Stimulated activated CD8-positive, alpha-beta memory T cell treated with anti-CD3 and anti-CD28 coated beads, Interleukin-12 subunit alpha, Interleukin-12 subunit beta, amount 100 ng/mL, for 24 hours (primary cell): ENCODE measurements around the gene STK24.
"Not testable (repeated sequence)": the region's sequence is repeated elsewhere in the genome, so short reads cannot be mapped to it uniquely, and the experiment has no call there.

Experiments used
- DNase-seq: peaks from one replicate; pipeline ENCODE4 v3.0.0-alpha.2; 2020; ENCODE audit errors: extremely low read depth

Gene STK24

DNA sequence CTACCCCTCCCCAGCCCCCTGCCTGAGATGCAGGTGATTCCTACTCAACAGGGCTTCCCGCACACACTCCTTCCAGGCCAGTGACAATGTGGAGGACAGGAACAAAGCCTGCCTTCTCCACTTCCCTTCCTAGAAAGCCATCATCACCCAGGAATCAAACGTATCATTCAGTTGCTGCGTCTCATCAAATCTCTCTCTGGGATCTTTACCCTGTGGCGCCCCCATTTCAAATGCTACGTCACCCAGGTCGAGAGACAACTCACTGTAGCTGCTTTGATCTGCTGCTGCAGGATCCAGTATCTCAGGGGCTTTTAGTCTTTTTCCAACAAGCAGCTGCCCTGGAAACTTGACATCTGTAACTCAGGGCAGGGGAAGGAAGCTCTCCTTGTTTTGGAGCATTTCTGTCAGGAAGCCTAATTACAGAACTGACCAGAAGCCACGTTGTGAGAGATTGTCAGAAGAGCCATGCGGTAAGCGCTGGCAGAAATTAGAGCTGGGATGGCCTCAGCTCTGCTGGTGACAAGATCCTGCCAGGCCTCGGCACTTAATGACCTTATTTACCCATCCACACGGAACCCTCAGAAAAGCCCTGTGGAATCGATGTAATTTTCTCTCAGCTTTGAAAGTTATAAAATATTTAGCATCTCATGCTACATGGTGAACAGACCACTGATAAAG, 140.5 kb downstream of the STK24 start:
- DNase-seq: no peak

- no peak for DNase-seq
These were observed 141.5 kb downstream of the STK24 start for GRCh38 chr13:98435376-98435775.

- DNase-seq: no peak
These were observed 142.8 kb downstream of the STK24 start for GRCh38 chr13:98434060-98434459.

DNA sequence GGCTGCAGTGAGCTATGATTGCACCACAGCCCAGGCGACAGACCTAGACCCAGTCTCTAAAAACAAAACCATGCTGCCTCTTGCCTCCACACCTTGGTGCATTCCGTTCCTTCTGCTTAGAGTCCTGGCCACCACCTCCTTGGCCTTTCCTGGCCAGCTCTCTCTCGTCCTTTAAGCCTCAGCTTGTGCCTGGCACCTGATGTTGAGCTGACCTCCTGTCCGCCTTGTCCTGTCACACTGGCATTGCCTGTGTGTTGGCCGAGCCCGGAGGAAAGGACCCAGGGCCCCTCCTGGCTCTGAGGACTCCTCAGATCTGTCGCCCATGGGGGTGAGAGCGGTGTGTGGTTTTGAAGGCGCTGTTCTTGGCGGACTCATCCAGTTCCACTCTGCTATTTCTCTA, 143.3 kb downstream of the STK24 start:
- no peak for DNase-seq

GRCh38 chr13:98432638-98433037, 144.3 kb downstream of the STK24 start:
- no peak for DNase-seq

DNA sequence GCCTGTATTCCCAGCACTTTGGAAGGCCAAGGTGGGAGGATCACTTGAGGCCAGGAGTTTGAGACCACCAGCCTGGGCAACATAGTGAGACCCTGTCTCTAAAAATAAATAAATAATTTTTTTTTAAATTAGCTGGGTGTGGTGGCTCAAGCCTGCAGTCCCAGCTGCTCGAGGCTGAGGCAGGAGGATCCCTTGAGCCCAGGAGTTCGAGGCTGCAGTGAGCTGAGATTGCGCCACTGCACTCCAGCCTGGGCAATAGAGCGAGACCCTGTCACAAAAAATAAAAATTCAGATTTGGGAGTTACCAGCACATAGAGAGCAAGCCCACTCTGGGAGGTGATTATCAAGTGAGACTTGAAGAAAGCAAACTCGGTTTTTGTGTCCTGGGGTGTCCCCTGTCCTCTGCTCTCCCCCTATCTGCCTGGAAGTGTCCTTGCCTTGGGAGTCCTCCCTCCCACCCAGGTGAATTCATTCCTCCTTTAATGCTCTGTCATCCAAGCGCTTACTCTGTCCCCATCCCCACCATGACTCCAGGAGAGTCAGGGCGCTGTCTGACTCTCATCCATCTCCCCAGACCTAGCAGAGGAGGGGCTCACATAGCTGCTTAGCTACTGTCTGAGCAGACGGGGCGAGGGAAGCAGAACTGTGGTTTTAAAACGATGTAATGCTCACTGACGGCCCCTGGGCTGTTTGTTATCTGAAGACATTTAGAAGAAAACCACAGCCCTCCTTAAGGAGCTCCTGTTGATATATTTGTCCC, 146.8 kb downstream of the STK24 start:
- DNase-seq: no peak

GRCh38 chr13:98429531-98429930, 147.4 kb downstream of the STK24 start:
- no peak for DNase-seq

DNA sequence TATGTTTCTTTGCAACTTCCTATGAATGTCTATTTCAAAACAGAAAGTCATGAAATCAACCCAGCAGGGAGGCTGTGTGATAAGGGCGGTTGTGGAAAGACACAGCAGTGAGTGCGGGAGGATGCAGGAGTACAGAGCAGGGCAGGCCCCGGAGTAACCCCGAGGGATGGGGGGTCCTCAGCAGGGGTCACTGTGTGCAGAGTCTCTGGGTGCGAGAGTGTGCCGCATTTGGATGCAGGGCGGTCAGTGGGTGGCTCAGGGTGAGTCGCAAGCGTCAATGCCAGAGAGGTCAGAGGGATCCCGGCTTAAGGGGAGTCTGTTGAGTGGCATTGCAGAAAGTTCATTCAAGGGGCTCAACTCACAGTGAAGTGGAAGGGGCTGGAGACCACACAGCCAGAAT, 147.8 kb downstream of the STK24 start:
- no peak for DNase-seq

DNA sequence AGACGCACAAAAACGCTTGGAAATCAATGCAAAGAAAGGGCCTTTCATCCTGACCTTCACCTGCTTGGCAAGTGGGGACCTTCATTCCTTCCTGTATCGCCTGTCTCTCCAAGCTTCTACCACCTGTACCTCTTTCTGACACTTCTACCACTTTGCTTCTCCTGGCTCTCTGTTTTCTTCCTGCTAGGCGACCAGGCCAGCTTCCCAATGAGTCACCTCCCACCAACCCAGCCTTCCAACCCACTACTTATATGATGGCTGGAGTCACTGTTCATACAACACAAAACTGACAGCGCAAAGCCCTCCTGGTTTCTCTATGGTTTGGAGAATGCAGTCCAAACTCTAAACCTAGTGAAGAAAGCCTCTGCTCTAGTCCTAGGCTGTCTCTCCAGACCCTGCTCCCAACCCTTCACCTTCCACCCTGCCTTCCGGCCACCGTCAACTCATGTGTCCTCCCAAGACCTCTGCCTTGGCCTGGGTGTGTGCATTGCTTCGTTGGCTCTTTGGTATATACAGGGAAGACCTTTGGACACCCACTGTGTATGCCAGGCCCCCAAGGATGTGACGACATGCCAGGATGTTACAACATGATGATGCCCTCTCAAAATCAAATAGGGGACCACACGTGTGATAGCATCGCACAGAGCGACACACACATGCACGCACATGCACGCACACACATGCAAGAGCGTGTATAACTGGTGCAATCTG, 148.5 kb downstream of the STK24 start:
- DNase-seq: no peak

GRCh38 chr13:98427331-98427995, 149.4 kb downstream of the STK24 start:
- DNase-seq: no peak

GRCh38 chr13:98423417-98423816, 153.5 kb downstream of the STK24 start:
- DNase-seq: no peak

DNA sequence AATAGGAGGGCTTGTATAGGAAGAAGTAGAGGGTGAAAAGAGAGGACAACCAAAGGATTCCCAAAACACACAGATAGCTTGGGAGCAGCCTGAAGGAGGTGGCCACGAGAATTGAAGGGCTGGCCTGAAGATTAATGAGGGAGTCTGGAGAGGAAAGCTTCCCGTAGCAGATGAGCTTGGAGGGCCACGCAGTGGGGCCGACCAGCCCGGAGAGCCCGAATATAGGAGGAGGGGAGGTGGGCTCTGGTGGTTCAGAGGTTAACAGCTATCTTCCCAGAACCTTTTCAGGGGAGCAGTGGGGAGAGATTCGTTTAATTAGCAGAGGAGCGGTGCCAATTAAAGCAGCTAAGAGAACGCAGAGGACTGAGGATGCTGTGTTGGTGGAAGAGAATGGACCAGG, 154.9 kb downstream of the STK24 start:
- no peak for DNase-seq

DNA sequence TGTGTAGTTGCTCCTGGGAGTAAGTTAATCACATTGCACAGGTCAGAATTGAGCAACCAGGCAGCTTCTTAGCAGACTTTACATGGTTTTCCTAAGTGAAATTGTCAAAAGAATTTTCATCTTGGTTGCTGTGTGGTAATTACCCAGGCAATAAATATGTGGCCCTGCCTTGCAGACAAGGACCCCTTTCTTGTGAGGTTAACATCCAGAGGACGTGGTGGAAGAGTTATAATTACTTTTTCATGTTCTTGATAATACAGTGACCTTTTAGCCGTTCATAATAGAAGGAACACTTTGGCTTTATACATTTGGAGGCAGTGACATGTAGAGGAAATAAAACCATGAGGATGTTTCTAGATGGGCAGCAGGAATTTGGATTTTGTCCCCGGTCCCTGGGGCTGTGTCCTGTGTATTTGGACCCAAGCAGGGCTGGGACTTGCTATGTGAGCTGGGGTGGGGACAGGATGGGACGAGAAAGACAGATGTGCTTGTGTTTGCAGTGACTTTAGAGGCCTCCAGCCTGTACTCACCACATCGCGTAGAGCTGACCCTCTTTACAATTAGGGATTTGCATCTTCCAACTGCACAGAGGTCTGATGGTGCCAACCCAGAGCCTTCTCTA, 156.2 kb downstream of the STK24 start:
- DNase-seq: no peak

DNA sequence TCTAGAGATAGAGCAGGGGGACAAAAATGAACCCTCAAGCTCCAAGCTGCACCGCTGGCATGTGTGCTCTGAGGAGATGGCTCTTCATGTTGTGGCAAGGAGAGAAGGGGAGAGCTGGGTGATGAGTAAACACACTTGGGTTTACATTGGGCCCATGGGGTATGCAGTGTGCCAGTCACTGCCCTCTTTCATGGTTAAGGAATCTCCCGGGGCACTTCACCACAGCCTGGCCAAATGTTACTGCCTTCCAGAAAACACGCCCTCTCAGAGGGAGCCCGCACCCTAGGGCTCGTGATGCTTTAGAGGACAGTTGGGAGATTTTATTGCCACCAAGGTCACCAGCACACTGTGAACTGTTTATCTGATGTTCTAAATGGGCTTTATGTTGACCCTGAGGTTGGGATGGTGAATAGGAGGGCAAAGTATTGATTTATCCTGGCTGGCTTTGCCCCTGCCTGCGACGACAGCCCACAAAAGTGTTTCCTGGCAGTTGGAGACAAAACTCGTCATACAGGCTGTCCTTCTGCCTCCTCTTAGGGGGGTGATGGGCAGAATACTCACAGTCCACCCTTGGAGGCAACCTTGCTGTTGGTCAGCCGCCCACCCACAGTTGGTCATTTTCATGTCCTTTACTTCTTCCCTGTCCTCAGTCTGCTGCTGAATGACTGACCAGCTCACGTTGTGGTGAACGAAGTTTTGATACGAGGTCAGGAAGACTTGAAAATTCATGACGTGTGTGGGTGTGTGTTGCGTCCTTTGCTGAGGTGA, 156.9 kb downstream of the STK24 start:
- DNase-seq: no peak

DNA sequence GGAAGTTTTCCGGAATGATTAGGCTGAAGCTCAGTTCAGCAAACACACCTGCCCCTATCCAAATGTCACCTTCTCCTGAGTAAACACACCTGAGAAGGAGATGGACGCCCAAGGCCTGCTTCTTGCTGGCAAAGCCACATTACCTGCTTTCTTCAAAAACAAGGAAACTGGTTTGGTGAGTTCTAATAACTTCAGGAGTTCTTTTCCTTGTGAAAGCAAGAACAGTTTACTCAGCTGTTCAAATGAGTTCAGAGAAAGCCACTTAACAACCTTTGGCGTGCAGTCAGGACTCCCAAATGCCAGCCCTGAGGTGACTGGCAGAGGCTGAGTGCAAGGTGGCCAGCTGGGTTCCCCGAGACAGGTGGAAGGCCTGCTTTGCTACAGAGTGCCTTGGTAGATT, 160.5 kb downstream of the STK24 start:
- no peak for DNase-seq

GRCh38 chr13:98415326-98416070, 161.4 kb downstream of the STK24 start:
- DNase-seq: no peak

DNA sequence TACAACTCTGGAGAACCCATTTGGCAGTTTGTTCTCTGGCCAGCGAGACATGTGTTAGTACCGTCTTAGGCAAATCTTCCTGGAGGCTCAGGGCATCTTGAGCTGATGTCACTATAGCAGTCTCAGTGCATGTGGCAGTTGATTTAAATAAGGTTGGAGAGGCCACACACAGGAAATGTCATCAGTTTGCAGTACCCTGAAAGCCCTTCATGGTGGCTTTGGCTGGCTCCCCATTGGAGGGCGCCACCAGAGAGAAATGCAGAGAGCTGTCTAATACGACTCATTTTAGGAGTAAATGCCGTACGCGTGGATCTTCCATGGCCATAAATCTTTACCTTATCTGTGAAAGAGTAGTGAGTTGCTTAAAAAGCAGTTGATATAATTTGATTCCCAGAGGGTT, 163.1 kb downstream of the STK24 start:
- no peak for DNase-seq

DNA sequence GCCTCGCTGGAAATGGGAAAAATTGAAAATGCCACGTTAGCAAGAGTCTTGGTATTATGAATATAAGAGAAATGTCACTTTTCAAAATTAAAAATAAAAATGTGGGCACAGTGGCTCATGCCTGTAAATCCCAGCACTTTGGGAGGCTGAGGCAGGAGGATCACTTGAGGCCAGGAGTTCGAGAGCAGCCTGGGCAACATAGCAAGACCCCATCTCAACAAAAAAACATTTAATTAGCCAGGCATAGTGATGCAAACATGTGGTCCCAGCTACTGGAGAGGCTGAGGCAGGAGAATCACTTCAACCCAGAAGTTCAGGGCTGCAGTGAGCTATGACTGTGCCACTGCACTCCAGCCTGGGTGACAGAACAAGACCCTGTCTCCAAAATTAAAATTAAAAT, 163.6 kb downstream of the STK24 start:
- DNase-seq: not testable (repeated sequence)

DNA sequence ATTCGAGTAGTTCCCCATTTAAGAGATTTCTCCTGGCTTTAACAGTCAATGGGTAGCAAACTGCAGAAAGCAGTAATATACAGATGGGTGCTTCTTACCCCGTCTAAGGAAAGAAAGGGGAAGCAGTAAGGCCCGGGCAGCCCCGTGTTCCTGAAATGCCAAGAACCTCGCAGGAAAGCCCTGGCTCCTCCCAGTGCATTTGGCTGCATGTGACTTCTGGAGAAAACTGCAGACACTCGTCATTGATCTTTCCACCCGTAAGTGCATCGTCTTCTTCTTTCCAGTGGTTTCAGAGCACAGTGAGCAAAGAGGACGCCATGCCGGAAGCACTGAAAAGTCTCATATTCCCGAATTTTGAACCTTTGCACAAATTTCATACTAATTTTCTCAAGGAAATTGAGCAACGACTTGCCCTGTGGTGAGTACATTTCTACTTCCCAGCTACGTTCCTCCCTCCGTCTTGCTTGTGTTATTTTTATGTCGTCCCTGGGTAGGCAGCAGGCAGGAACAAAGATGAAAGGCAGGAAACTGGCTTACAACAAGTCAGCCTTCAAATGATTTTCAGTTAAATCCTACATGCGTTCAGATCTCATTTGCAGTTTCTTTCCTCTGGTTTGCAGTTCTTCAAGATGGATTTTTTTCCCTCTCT, 165.2 kb downstream of the STK24 start:
- no peak for DNase-seq

DNA sequence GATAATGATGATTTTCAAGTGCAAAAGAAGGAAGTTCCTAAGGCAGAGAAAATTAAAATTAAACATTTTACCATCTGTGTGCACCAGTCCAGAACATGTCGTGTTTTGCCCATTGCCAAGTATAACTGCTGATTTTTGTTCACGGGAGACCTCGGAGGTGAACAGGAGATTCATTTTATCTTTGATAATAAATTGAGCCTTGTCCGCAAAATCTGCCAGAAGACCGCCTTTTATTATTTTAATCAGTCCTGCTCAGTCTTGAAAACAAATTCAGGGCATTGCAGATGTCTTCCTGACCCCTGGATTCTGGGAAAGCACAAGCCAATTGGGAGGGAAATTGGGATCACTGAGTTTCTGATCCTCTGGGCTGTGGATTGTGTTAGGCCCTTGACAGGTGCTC, 165.9 kb downstream of the STK24 start:
- no peak for DNase-seq
